ENCODE data around the gene RASSF3.

RASSF3 gene

DNA sequence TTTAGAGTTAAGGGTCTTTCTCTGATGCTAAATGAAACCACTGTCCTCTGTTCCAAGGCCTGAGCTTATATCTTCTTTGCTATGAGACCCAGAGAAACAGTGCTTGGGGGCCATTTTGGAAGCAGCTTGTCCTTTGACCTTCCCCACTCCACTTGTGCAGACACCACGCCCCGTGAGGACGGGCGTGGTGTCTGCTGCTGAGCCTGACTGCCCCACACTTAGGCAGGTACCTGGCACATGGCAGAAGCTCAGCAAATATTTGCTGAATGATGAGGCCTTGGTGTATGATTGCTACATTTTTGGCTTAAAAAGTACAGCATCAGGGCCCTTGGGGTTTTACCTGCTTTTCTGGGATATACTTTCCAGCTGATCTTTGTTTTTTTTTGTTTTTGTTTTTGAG, 69.9 kb downstream of the RASSF3 start:
- no peaks in the 10 kb centered on the region for H3K27me3 ChIP-seq (ENCODE audit: insufficient read depth, low read length, poor library complexity, severe bottlenecking)
- no peaks in the 10 kb centered on the region for H3K9me3 ChIP-seq (ENCODE audit: insufficient read depth, low read depth, low read length)
- H3F3A ChIP-seq (ENCODE audit: low read depth) = no peaks in the 10 kb centered on the region
- H3K79me2 ChIP-seq (ENCODE audit: insufficient read depth, low read length) = peaks cover 75% of the 10 kb centered on the region
- no peaks in the 10 kb centered on the region; the same call in 1 of the 2 replicates for H3K36me3 ChIP-seq (ENCODE audit: insufficient read depth, low read length)
- no peak overlapping the region for H2AFZ ChIP-seq (ENCODE audit: low read length)
- H3K9me2 ChIP-seq (replicated peaks; ENCODE audit: low read depth, low read length) = no peaks in the 10 kb centered on the region
- no peak overlapping the region for H3K4me3 ChIP-seq (ENCODE audit: low read length, poor library complexity, severe bottlenecking)
- H3K4me1 ChIP-seq (ENCODE audit: insufficient read depth, low read length, poor library complexity, severe bottlenecking) = peaks cover 25% of the 10 kb centered on the region
- no peaks in the 10 kb centered on the region for H4K20me1 ChIP-seq (ENCODE audit: insufficient read depth, low read length, poor library complexity, severe bottlenecking)
- TF ChIP-seq, protein P1, sequence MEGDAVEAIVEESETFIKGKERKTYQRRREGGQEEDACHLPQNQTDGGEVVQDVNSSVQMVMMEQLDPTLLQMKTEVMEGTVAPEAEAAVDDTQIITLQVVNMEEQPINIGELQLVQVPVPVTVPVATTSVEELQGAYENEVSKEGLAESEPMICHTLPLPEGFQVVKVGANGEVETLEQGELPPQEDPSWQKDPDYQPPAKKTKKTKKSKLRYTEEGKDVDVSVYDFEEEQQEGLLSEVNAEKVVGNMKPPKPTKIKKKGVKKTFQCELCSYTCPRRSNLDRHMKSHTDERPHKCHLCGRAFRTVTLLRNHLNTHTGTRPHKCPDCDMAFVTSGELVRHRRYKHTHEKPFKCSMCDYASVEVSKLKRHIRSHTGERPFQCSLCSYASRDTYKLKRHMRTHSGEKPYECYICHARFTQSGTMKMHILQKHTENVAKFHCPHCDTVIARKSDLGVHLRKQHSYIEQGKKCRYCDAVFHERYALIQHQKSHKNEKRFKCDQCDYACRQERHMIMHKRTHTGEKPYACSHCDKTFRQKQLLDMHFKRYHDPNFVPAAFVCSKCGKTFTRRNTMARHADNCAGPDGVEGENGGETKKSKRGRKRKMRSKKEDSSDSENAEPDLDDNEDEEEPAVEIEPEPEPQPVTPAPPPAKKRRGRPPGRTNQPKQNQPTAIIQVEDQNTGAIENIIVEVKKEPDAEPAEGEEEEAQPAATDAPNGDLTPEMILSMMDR (conservative IDR thresholded peaks at IDR 0.05; ENCODE audit: low read length) = no peak
- no peak for TF ChIP-seq EZH2phosphoT487 (IDR thresholded peaks at IDR 0.05; ENCODE audit: borderline replicate concordance)
- no peak overlapping the region for H3K9ac ChIP-seq (ENCODE audit: low read depth, low read length, poor library complexity, severe bottlenecking)
- no peak overlapping the region for H3K4me2 ChIP-seq (ENCODE audit: low read depth, low read length, poor library complexity, severe bottlenecking)

DNA sequence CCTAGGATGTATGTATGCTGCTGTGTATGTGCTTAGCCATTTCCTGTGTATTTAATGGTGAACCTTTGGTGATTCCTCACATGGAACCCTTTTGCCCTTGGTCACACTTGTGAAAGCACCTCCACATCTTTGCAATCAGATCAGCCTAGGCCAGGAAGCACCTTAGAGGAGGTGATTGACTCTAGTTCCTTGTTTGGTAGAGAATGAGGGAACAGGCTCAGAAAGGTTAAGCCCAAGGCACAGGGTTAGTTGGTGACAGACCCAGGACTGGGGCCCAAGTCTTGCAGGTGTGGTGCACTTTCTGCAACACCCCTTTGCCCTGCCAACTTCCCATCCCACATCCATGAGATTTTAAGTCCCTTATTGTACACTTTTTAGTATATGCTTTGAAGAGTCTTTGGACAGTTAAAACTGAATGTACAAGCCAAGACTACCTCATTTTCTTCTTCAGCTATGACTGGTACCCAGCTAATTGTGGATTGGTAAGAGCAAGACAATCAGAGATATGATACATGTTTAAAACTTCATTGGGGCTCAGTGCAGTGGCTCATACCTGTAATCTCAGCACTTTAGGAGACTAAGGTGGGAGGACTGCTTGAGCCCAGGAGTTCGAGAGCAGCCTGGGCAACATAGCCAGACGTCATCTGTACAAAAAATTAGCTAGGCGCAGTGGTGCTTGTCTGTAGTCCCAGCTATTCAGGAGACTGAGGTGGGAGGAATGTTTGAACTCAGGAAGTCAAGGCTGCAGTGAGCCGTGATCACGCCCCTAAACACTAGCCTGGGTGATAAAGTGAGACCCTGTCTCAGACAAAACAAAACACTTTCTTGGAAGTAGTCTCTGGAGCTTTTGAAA, 71.1 kb downstream of the RASSF3 start:
- Histone ChIP-seq H3K4me2 (ENCODE audit: low read depth, low read length, poor library complexity, severe bottlenecking) (no peak overlapping the region), H3K4me1 (ENCODE audit: insufficient read depth, low read length, poor library complexity, severe bottlenecking) (peaks cover 25% of the 10 kb centered on the region), H3F3A (ENCODE audit: low read depth) (no peaks in the 10 kb centered on the region), H3K4me3 (ENCODE audit: low read length, poor library complexity, severe bottlenecking) (no peak overlapping the region), H2AFZ (ENCODE audit: low read length) (no peak overlapping the region), H3K9me3 (ENCODE audit: insufficient read depth, low read depth, low read length) (no peaks in the 10 kb centered on the region), H3K27me3 (ENCODE audit: insufficient read depth, low read length, poor library complexity, severe bottlenecking) (no peaks in the 10 kb centered on the region), H3K9me2 (replicated peaks; ENCODE audit: low read depth, low read length) (no peaks in the 10 kb centered on the region), H4K20me1 (ENCODE audit: insufficient read depth, low read length, poor library complexity, severe bottlenecking) (no peaks in the 10 kb centered on the region), H3K9ac (ENCODE audit: low read depth, low read length, poor library complexity, severe bottlenecking) (no peak overlapping the region), H3K79me2 (ENCODE audit: insufficient read depth, low read length) (peaks cover 67% of the 10 kb centered on the region), H3K36me3 (ENCODE audit: insufficient read depth, low read length) (peaks cover 9% of the 10 kb centered on the region; the same call in 1 of the 2 replicates)
- TF ChIP-seq EZH2phosphoT487 (IDR thresholded peaks at IDR 0.05; ENCODE audit: borderline replicate concordance) = no peak
- TF ChIP-seq, protein P1 (conservative IDR thresholded peaks at IDR 0.05; ENCODE audit: low read length) = no peak

DNA sequence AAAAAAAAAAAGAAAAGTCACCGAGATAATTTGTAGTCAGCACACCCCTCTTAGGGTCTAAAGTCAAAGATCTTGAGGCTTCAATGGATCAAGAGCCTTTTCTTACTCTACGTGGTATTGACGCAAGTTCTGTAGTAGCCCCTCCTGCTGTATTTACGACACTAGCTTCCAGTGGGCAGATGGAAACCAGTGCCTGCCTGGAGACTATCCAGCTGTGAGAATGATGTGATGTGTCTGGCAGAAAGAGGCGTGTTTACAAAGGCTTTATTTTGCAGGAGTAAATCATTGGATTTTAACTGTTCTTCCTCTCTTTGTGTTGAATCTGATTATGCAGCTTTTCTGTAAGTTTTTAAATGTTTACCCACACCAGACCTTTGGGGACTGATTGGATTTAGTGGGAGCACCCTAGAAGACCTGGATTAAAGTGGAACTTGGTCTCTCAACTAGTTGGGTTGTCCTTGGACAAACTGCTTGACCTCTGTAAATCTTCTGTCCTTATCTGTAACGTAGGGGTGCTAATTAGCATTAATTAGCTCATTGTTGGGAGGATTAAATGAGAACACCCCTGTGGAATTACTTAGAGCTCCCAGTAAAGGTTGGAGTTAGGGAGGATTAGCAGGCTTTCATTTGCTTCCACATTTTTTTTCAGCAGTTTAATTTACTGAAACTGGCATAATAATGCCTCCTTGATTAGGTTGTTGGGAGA, 72.4 kb downstream of the RASSF3 start:
- Histone ChIP-seq H3K4me3 (ENCODE audit: low read length, poor library complexity, severe bottlenecking) (no peak overlapping the region), H3K4me2 (ENCODE audit: low read depth, low read length, poor library complexity, severe bottlenecking) (no peak overlapping the region), H3K9me3 (ENCODE audit: insufficient read depth, low read depth, low read length) (no peaks in the 10 kb centered on the region), H3K79me2 (ENCODE audit: insufficient read depth, low read length) (peaks cover 55% of the 10 kb centered on the region), H3K4me1 (ENCODE audit: insufficient read depth, low read length, poor library complexity, severe bottlenecking) (peaks cover 30% of the 10 kb centered on the region), H3K27me3 (ENCODE audit: insufficient read depth, low read length, poor library complexity, severe bottlenecking) (no peaks in the 10 kb centered on the region), H2AFZ (ENCODE audit: low read length) (no peak overlapping the region), H3K36me3 (ENCODE audit: insufficient read depth, low read length) (peaks cover 18% of the 10 kb centered on the region; the same call in 1 of the 2 replicates), H3K9ac (ENCODE audit: low read depth, low read length, poor library complexity, severe bottlenecking) (no peak overlapping the region), H3F3A (ENCODE audit: low read depth) (no peaks in the 10 kb centered on the region), H4K20me1 (ENCODE audit: insufficient read depth, low read length, poor library complexity, severe bottlenecking) (no peaks in the 10 kb centered on the region), H3K9me2 (replicated peaks; ENCODE audit: low read depth, low read length) (no peaks in the 10 kb centered on the region)
- TF ChIP-seq, protein P1 (conservative IDR thresholded peaks at IDR 0.05; ENCODE audit: low read length) = no peak
- TF ChIP-seq EZH2phosphoT487 (IDR thresholded peaks at IDR 0.05; ENCODE audit: borderline replicate concordance) = no peak
